ENCODE measurements around the gene CNDP1.

- TF ChIP-seq CTCF (IDR thresholded peaks at IDR 0.05; ENCODE audit: poor library complexity, severe bottlenecking): no peak
- TF ChIP-seq REST (IDR thresholded peaks at IDR 0.05; ENCODE audit: borderline replicate concordance): no peak
- TF ChIP-seq RAD21 (conservative IDR thresholded peaks at IDR 0.05): no peak
- TF ChIP-seq EZH2 (IDR thresholded peaks at IDR 0.05; ENCODE audit: borderline replicate concordance, insufficient read depth, low read length, poor library complexity, severe bottlenecking): no peak
- TF ChIP-seq SMC3 (conservative IDR thresholded peaks at IDR 0.05; ENCODE audit: poor library complexity): no peak
Measured at GRCh38 chr18:74519320-74520095, 14.8 kb upstream of the CNDP1 start.
